PC-3 (cell line): ENCODE data around the gene OR10A6. TPM values are rescaled to one million over a fixed set of nuclear protein-coding genes. Genes with fewer than 3 reads are reported as not detected.

ENCODE experiments used
- ATAC-seq: fragments of 200-7000 bp; cut with Tn5 transposase; 2 replicates; pipeline ENCODE4 v1.9.1; 2020; ENCODE audit warnings: mild to moderate bottlenecking, moderate library complexity
- BruUV-seq: library from RNA; stranded (reverse); fragments of 400-500 nt; replicated peaks from 2 replicates; lab custom pipeline; 2021; lab: Mats Ljungman, UMichigan
- CTCF ChIA-PET: fragments of 300-600 bp; sonication (Branson Sonifier 250); formaldehyde crosslinking; loops from one replicate; lab custom pipeline; 2022; ENCODE audit warnings: antibody characterized with exemption; lab: Charles Lee
- POLR2A ChIA-PET: fragments of 300-600 bp; sonication (Branson Sonifier 250); formaldehyde crosslinking; loops from one replicate; lab custom pipeline; 2022; ENCODE audit warnings: antibody characterized with exemption; ENCODE audit not compliant: unreplicated experiment; lab: Charles Lee
- DNase-seq: peaks from one replicate; pipeline ENCODE4 v3.0.0-alpha.2; 2015
- H2AFZ ChIP-seq: fragments of 300-600 bp; sonication (generic); 2 replicates; pipeline ENCODE4 v1.6.0; 2016; ENCODE audit warnings: antibody characterized with exemption, low read length
- H3F3A ChIP-seq: fragments of 300-600 bp; sonication (generic); one replicate; pipeline ENCODE4 v1.6.0; 2017; ENCODE audit warnings: antibody characterized with exemption, low read length, control low read depth, mild to moderate bottlenecking; ENCODE audit not compliant: unreplicated experiment
- H3K27ac ChIP-seq: fragments of 300-600 bp; sonication (generic); 2 replicates; pipeline ENCODE4 v1.5.1; 2016; ENCODE audit warnings: mild to moderate bottlenecking, low read length
- H3K27me3 ChIP-seq: fragments of 300-600 bp; sonication (generic); 2 replicates; pipeline ENCODE4 v1.6.1; 2016; ENCODE audit warnings: low read length, mixed read lengths
- H3K36me3 ChIP-seq: fragments of 300-600 bp; sonication (generic); 2 replicates; pipeline ENCODE4 v1.6.1; 2016; ENCODE audit warnings: low read depth, mixed run types, low read length, mixed read lengths
- H3K4me1 ChIP-seq: fragments of 300-600 bp; sonication (generic); 2 replicates; pipeline ENCODE4 v1.5.1; 2016; ENCODE audit warnings: low read length; ENCODE audit not compliant: insufficient read depth
- H3K4me2 ChIP-seq: fragments of 300-600 bp; sonication (generic); 2 replicates; pipeline ENCODE4 v1.6.0; 2016; ENCODE audit warnings: low read length
- H3K4me3 ChIP-seq: fragments of 300-600 bp; sonication (generic); 2 replicates; pipeline ENCODE4 v1.5.1; 2016; ENCODE audit warnings: mild to moderate bottlenecking, low read length, mixed read lengths
- H3K79me2 ChIP-seq: fragments of 300-600 bp; sonication (generic); 2 replicates; pipeline ENCODE4 v1.6.1; 2017; ENCODE audit warnings: low read length, mixed read lengths
- H3K9ac ChIP-seq: fragments of 300-600 bp; sonication (generic); 2 replicates; pipeline ENCODE4 v1.6.0; 2016; ENCODE audit warnings: mild to moderate bottlenecking, low read length
- H3K9me2 ChIP-seq: fragments of 300-600 bp; sonication (generic); replicated peaks from 2 replicates; pipeline ENCODE4 v1.6.1; 2016; ENCODE audit warnings: mixed run types, low read length, mixed read lengths
- H3K9me3 ChIP-seq: fragments of 300-600 bp; sonication (generic); 2 replicates; pipeline ENCODE4 v1.6.1; 2016; ENCODE audit warnings: low read length, mixed read lengths
- H4K20me1 ChIP-seq: fragments of 300-600 bp; sonication (generic); 2 replicates; pipeline ENCODE4 v1.6.1; 2016; ENCODE audit warnings: low read length, mixed read lengths
- EZH2 ChIP-seq: fragments of 300-600 bp; sonication (generic); IDR thresholded peaks from one replicate; pipeline ENCODE4 v1.6.1; 2017; ENCODE audit warnings: antibody characterized with exemption, mild to moderate bottlenecking, low read length; ENCODE audit not compliant: unreplicated experiment
- EZH2phosphoT487 ChIP-seq: fragments of 300-600 bp; sonication (generic); IDR thresholded peaks from 2 replicates; pipeline ENCODE4 v1.6.1; 2018; ENCODE audit warnings: mild to moderate bottlenecking, antibody characterized with exemption, low read length, borderline replicate concordance
- intact Hi-C: fragments of 100-400 bp; cut with micrococcal nuclease; formaldehyde crosslinking; loops from 2 replicates; pipeline ENCODE4 v1.9.0; 2023
- total RNA-seq: library from RNA; depleted of rRNA; stranded (reverse); fragments of >200 nt; gene quantifications from 2 replicates; pipeline ENCODE4 v1.2.3, GENCODE V29; 2014
- TF ChIP-seq, protein P1 (sequence below): fragments of 300-600 bp; sonication (generic); conservative IDR thresholded peaks from 2 replicates; pipeline ENCODE4 v1.5.1; 2017; ENCODE audit warnings: antibody characterized with exemption, low read depth, mild to moderate bottlenecking, low read length

Gene OR10A6
- total RNA-seq, 1 experiment from 2014 or later = not detected

DNA sequence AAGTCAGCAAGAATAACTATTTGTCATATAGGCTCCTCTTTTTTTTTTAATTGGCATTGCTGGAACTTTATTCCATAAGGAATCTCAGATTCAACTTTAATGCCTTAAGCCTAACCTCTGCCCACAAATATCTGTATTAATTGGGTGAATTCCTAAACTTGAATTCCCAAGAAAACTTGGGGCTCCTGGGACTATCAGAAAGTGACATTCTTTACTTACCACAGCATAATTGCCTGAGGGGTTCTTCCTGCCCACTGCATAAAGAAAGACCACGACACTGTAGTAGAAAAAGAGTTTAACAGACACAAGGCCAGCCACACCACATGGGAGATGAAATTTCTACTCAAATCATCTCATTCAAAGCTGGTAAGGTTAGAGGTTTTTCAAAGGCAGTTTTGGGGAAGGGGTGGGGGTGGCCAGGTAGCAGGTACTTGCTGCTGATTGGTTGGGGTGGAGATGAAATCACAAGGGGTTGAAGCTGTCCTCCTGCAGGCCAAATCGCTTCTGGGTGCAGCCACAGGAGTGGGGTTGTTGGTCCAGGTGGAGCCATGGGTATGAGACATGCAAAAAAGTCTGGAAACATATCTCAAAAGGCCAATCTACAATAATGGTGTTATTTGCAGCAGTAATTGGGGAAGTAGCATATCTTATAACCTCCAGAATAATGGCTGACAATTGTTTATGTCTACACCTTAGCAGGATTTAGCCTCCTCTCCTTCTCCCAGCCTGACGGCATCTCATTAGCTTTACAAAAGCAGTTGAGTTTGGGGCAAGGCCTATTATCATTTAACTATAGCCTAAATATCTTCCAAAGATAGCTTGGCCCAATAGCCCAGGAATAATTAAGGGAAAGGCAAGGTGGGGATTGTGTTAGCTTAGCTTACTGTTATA, 38.9 kb upstream of the OR10A6 start:
- no TSS peak for BruUV-seq
- ChIA-PET CTCF (no interaction called here), POLR2A (no interaction called here)
- Histone ChIP-seq H4K20me1 (no peaks in the 10 kb centered on the region), H3K79me2 (no peaks in the 10 kb centered on the region), H3K36me3 (no peaks in the 10 kb centered on the region), H3K9me2 (no peaks in the 10 kb centered on the region), H3K27me3 (no peaks in the 10 kb centered on the region), H3K27ac (no peak overlapping the region), H3K4me1 (peaks cover 50% of the 10 kb centered on the region), H3K9ac (no peak overlapping the region), H3K4me2 (no peak overlapping the region), H3K9me3 (0 out of 2 replicates have a peak, but pooled peaks cover 3% of the 10 kb centered on the region), H3F3A (no peaks in the 10 kb centered on the region), H3K4me3 (no peak overlapping the region), H2AFZ (no peak overlapping the region)
- DNase-seq (no peak), ATAC-seq (no peak)
- intact Hi-C loops = no loop called here
- TF ChIP-seq, protein P1, sequence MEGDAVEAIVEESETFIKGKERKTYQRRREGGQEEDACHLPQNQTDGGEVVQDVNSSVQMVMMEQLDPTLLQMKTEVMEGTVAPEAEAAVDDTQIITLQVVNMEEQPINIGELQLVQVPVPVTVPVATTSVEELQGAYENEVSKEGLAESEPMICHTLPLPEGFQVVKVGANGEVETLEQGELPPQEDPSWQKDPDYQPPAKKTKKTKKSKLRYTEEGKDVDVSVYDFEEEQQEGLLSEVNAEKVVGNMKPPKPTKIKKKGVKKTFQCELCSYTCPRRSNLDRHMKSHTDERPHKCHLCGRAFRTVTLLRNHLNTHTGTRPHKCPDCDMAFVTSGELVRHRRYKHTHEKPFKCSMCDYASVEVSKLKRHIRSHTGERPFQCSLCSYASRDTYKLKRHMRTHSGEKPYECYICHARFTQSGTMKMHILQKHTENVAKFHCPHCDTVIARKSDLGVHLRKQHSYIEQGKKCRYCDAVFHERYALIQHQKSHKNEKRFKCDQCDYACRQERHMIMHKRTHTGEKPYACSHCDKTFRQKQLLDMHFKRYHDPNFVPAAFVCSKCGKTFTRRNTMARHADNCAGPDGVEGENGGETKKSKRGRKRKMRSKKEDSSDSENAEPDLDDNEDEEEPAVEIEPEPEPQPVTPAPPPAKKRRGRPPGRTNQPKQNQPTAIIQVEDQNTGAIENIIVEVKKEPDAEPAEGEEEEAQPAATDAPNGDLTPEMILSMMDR = no peak
- TF ChIP-seq EZH2 (no peak), EZH2phosphoT487 (no peak)

DNA sequence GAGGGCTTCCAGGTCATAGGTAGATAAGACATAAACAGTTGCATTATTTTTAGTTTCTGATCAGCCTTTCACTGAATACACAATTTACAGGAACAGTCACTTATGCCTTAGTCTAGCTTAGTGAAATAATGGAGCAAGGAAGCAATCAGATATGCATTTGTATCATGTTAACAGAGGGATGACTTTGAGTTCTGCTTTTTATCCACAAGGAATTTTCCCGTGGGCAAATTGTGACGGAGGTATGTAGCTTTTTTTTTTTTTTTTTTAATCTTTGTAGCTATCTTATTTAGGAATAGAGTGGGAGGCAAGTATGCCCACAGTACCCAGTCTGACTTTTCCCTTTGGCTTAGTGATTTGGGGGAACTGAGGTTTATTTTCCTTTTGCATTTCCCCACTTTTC, 37.6 kb upstream of the OR10A6 start:
- Histone ChIP-seq H3K27ac (no peak overlapping the region), H3K4me3 (no peak overlapping the region), H3K27me3 (no peaks in the 10 kb centered on the region), H3K9me3 (0 out of 2 replicates have a peak, but pooled peaks cover 3% of the 10 kb centered on the region), H4K20me1 (no peaks in the 10 kb centered on the region), H3K4me2 (no peak overlapping the region), H3K4me1 (peaks cover 54% of the 10 kb centered on the region), H3K9ac (no peak overlapping the region), H3K36me3 (no peaks in the 10 kb centered on the region), H3K9me2 (no peaks in the 10 kb centered on the region), H3K79me2 (no peaks in the 10 kb centered on the region), H2AFZ (no peak overlapping the region), H3F3A (peaks cover 5% of the 10 kb centered on the region)
- no peak for DNase-seq
- TF ChIP-seq, protein P1 = no peak
- TF ChIP-seq EZH2 (no peak), EZH2phosphoT487 (no peak)
- no TSS peak for BruUV-seq
- ChIA-PET POLR2A (no interaction called here), CTCF (interaction anchor here (0.7 kb wide), 1 partner anchor 1212 kb away, joined by 6 read pairs; no protein-coding TSS in a partner anchor)
- ATAC-seq = no peak
- intact Hi-C loops = no loop called here

DNA sequence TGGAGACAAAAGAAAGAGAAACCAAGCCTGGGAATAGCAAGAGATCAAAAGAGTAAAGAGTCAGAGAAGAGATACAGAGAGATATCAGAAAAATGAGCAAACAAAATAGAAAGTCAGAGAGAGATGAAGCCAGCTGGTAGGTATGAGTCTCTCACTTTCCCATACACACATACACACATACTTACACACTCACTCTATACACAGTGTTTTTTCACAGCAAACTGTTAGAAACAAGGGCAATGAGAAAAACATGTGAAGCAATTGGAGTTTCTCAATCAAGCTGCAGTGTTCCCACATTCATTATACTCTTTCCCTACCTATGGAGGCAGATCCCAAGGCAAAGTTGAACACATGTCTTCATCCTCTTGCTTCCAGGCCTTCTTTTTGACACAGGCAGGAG, 36.8 kb upstream of the OR10A6 start:
- no peak overlapping the region for H3K4me2 ChIP-seq
- no peaks in the 10 kb centered on the region for H3K9me2 ChIP-seq
- no peak overlapping the region for H3K27ac ChIP-seq
- no peaks in the 10 kb centered on the region for H3K79me2 ChIP-seq
- DNase-seq = no peak
- no TSS peak for BruUV-seq
- H3K4me3 ChIP-seq = no peak overlapping the region
- H4K20me1 ChIP-seq = no peaks in the 10 kb centered on the region
- no peaks in the 10 kb centered on the region for H3K27me3 ChIP-seq
- H3K9ac ChIP-seq = no peak overlapping the region
- no peak for ATAC-seq
- peaks cover 46% of the 10 kb centered on the region for H3K4me1 ChIP-seq
- intact Hi-C loops = no loop called here
- no peak for TF ChIP-seq EZH2phosphoT487
- H3K36me3 ChIP-seq = no peaks in the 10 kb centered on the region
- POLR2A ChIA-PET = no interaction called here
- peaks cover 5% of the 10 kb centered on the region for H3F3A ChIP-seq
- no peak overlapping the region for H2AFZ ChIP-seq
- CTCF ChIA-PET = no interaction called here
- H3K9me3 ChIP-seq = 0 out of 2 replicates have a peak, but pooled peaks cover 3% of the 10 kb centered on the region
